Psoas muscle (tissue), 8 donors: ENCODE results near the gene PFKFB2. TPM values are rescaled to one million over a fixed set of nuclear protein-coding genes. Genes with fewer than 3 reads are reported as not detected.

Source experiments
- ATAC-seq, 4 donors: fragments of 200-7000 bp; cut with Tn5 transposase; one replicate each; pipeline ENCODE4 v1.9.1; 2020; ENCODE audit warnings: moderate library complexity in 3 of 4, mild to moderate bottlenecking in 2 of 4
- DNase-seq, 2 donors: peaks; one replicate each; pipeline ENCODE4 v3.0.0-alpha.2; 2020
- H3K27ac ChIP-seq: fragments of 200-600 bp; one replicate; pipeline ENCODE4 v1.8.0; 2022
- H3K27me3 ChIP-seq, 3 donors: fragments of 200-600 bp in 1 of 3; one replicate each; pipeline versions ENCODE4 v1.6.1 to v1.8.0; 2013 to 2022; ENCODE audit warnings: low read length in 2 of 3, mild to moderate bottlenecking in 2 of 3, moderate library complexity in 1 of 3; ENCODE audit not compliant: insufficient read depth in 3 of 3
- H3K36me3 ChIP-seq, 2 donors: fragments of 200-600 bp in 1 of 2; one replicate each; pipeline versions ENCODE4 v1.6.1 to v1.8.0; 2013 to 2022; ENCODE audit warnings: low read depth in 1 of 2, mild to moderate bottlenecking in 1 of 2, moderate library complexity in 1 of 2; ENCODE audit not compliant: insufficient read depth in 1 of 2
- H3K4me1 ChIP-seq: fragments of 200-600 bp; one replicate; pipeline ENCODE4 v1.8.0; 2022
- H3K4me3 ChIP-seq: fragments of 200-600 bp; one replicate; pipeline ENCODE4 v1.8.0; 2022; ENCODE audit warnings: mild to moderate bottlenecking
- H3K9me3 ChIP-seq: fragments of 200-600 bp; one replicate; pipeline ENCODE4 v1.8.0; 2022
- CTCF ChIP-seq: fragments of 200-600 bp; IDR thresholded peaks from one replicate; pipeline ENCODE4 v1.8.0; 2022; ENCODE audit warnings: antibody characterized with exemption
- intact Hi-C, 2 donors: fragments of 100-400 bp; cut with DNase I; formaldehyde crosslinking; loops; one replicate each; pipeline versions ENCODE4 v1.11.0 to v1.14.2; 2022
- polyA plus RNA-seq, 3 donors: library from polyadenylated mRNA; stranded (reverse); fragments of 200-250 nt; gene quantifications; one replicate each; pipeline ENCODE4 v1.2.3, GENCODE V29; 2013
- total RNA-seq, 4 donors: library from RNA; stranded (reverse); fragmentation: NEBNext Ultra II Directional in 2 of 4; extraction: Animal tissue kit (Norgen Biotek cat#: 25700) in 2 of 4; gene quantifications; one replicate each; pipeline versions ENCODE4 v1.2.1 to v1.2.4, GENCODE V29; 2021 to 2023
- donor health status: healthy with polysubstance abuse.
- donor health status: DM: no; HTN: no; CAD: no; lungs with moderate emphysema.
- donor health status: Bipolar disorder and iron deficiency.
- donor health status: healthy.
- donor health status: DM: yes; HTN: yes; CAD: no.
- donor health status: DM: no; HTN: no; CAD: no.
- donor health status: DM: no; HTN: no; CAD: no.
- donor health status: DM: yes; HTN: yes; CAD: no.

Gene PFKFB2
- total and polyA plus RNA-seq, 7 donors, result 3.9 to 149 (median 36.0) TPM

GRCh38 chr1:207128336-207128921 lies 75.4 kb downstream of the PFKFB2 start:
- Histone ChIP-seq H3K9me3 (peaks cover 25% of the 10 kb centered on the region), H3K27ac (no peak overlapping the region), H3K27me3 (no peaks in the 10 kb centered on the region), H3K36me3 (no peaks in the 10 kb centered on the region), H3K4me1 (no peaks in the 10 kb centered on the region), H3K4me3 (no peak overlapping the region)
- intact Hi-C loops, result no loop called here
- ATAC-seq (no peak), DNase-seq (no peak)
- TF ChIP-seq CTCF, result no peak

- Histone ChIP-seq H3K36me3 (no peaks in the 10 kb centered on the region), H3K27me3 (no peaks in the 10 kb centered on the region), H3K9me3 (peaks cover 25% of the 10 kb centered on the region), H3K4me3 (no peak overlapping the region), H3K27ac (no peak overlapping the region), H3K4me1 (no peaks in the 10 kb centered on the region)
- DNase-seq (no peak), ATAC-seq (no peak)
- no peak for TF ChIP-seq CTCF
- intact Hi-C loops, result no loop called here
Observed at GRCh38 chr1:207129053-207129452, 76.0 kb downstream of the PFKFB2 start.

Other genes starting within 250 kb of the PFKFB2 start
- gene IL20, start 187.7 kb upstream of the PFKFB2 start, total RNA-seq, result 1 to 10 TPM in 1 of 4 donors, not detected in 3; 1.2 TPM
- gene IL20, start 187.7 kb upstream of the PFKFB2 start, polyA plus RNA-seq, result not detected
- 10 to 100 TPM in 1 of 4 donors, under 1 TPM in 1, not detected in 2; 0.23 to 20.3 TPM for gene IL24, start 155.8 kb upstream of the PFKFB2 start, total RNA-seq
- 1 to 10 TPM in 1 of 3 donors, under 1 TPM in 2; 0.05 to 1.7 (median 0.20) TPM for gene IL24, start 155.8 kb upstream of the PFKFB2 start, polyA plus RNA-seq
- gene FCMR, start 131.3 kb upstream of the PFKFB2 start, total RNA-seq, result 10 to 100 TPM in 2 of 4 donors, 1 to 10 TPM in 2; 2.3 to 29.5 (median 12.0) TPM
- 1 to 10 TPM; 1.0 to 8.4 (median 2.2) TPM for gene FCMR, start 131.3 kb upstream of the PFKFB2 start, polyA plus RNA-seq
- under 1 TPM; 0.42 to 0.50 (median 0.49) TPM for gene PIGR, start 106.8 kb upstream of the PFKFB2 start, total RNA-seq
- gene PIGR, start 106.8 kb upstream of the PFKFB2 start, polyA plus RNA-seq, result under 1 TPM; 0.06 to 0.64 (median 0.16) TPM
- gene FCAMR, start 82.8 kb upstream of the PFKFB2 start, total RNA-seq, result not detected
- gene FCAMR, start 82.8 kb upstream of the PFKFB2 start, polyA plus RNA-seq, result not detected
- 1 to 10 TPM in 1 of 4 donors, under 1 TPM in 3; 0.12 to 1.4 (median 0.35) TPM for gene C1orf116, start 20.5 kb upstream of the PFKFB2 start, total RNA-seq
- under 1 TPM; 0.14 to 0.49 (median 0.35) TPM for gene C1orf116, start 20.5 kb upstream of the PFKFB2 start, polyA plus RNA-seq
- 1 to 10 TPM; 3.9 to 7.0 (median 6.0) TPM for gene YOD1, start 2.1 kb upstream of the PFKFB2 start, total RNA-seq
- 1 to 10 TPM; 4.4 to 5.6 (median 5.4) TPM for gene YOD1, start 2.1 kb upstream of the PFKFB2 start, polyA plus RNA-seq
- under 1 TPM in 3 of 4 donors, not detected in 1; 0.25 to 0.48 (median 0.27) TPM for gene C4BPB, start 35.6 kb downstream of the PFKFB2 start, total RNA-seq
- under 1 TPM in 2 of 3 donors, not detected in 1; 0.08 to 0.12 TPM for gene C4BPB, start 35.6 kb downstream of the PFKFB2 start, polyA plus RNA-seq
- gene C4BPA, start 51.0 kb downstream of the PFKFB2 start, total RNA-seq, result under 1 TPM in 1 of 4 donors, not detected in 3; 0.15 TPM
- gene C4BPA, start 51.0 kb downstream of the PFKFB2 start, polyA plus RNA-seq, result not detected